Glomerular visceral epithelial cell (primary cell): ENCODE data around the gene ARNT2.

Source experiments
- DNase-seq: peaks from one replicate; pipeline ENCODE4 v3.0.0-alpha.2; 2016; ENCODE audit errors: extremely low spot score

Gene ARNT2

GRCh38 chr15:80594091-80594889 lies 190.1 kb downstream of the ARNT2 start:
- DNase-seq = no peak

- no peak for DNase-seq
Measured at GRCh38 chr15:80595396-80595795, 191.2 kb downstream of the ARNT2 start.

GRCh38 chr15:80596521-80596976 lies 192.4 kb downstream of the ARNT2 start:
- DNase-seq = no peak

GRCh38 chr15:80597076-80597475 lies 192.9 kb downstream of the ARNT2 start:
- no peak for DNase-seq

GRCh38 chr15:80599359-80599758 lies 195.2 kb downstream of the ARNT2 start:
- DNase-seq = no peak

GRCh38 chr15:80600626-80601025 lies 196.4 kb downstream of the ARNT2 start:
- DNase-seq = no peak

- DNase-seq = no peak
Measured at GRCh38 chr15:80601256-80601655, 197.1 kb downstream of the ARNT2 start.

GRCh38 chr15:80604583-80605575 lies 200.7 kb downstream of the ARNT2 start:
- no peak for DNase-seq

- DNase-seq = no peak
Measured at GRCh38 chr15:80605591-80606150, 201.5 kb downstream of the ARNT2 start.

- no peak for DNase-seq
Measured at GRCh38 chr15:80606511-80607071, 202.4 kb downstream of the ARNT2 start.

GRCh38 chr15:80607287-80607980 lies 203.3 kb downstream of the ARNT2 start:
- DNase-seq = no peak

GRCh38 chr15:80608688-80609087 lies 204.5 kb downstream of the ARNT2 start:
- DNase-seq = no peak

- no peak for DNase-seq
Measured at GRCh38 chr15:80609091-80609490, 204.9 kb downstream of the ARNT2 start.

GRCh38 chr15:80609512-80609946 lies 205.3 kb downstream of the ARNT2 start:
- no peak for DNase-seq

- DNase-seq = no peak
Measured at GRCh38 chr15:80611543-80612080, 207.4 kb downstream of the ARNT2 start.

GRCh38 chr15:80612118-80612823 lies 208.1 kb downstream of the ARNT2 start:
- DNase-seq = no peak

- no peak for DNase-seq
Measured at GRCh38 chr15:80613762-80614365, 209.7 kb downstream of the ARNT2 start.

GRCh38 chr15:80614711-80615360 lies 210.7 kb downstream of the ARNT2 start:
- DNase-seq = no peak

- DNase-seq = no peak
Measured at GRCh38 chr15:80615361-80615736, 211.2 kb downstream of the ARNT2 start.
